HG03066 (cell line): ENCODE results near the gene ABCA7.

ENCODE experiments used
- ATAC-seq: cut with Tn5 transposase; IDR thresholded peaks from one replicate; pipeline ENCODE4 v1.9.1; 2021; ENCODE audit warnings: low read depth; ENCODE audit not compliant: unreplicated experiment

ABCA7 gene

DNA sequence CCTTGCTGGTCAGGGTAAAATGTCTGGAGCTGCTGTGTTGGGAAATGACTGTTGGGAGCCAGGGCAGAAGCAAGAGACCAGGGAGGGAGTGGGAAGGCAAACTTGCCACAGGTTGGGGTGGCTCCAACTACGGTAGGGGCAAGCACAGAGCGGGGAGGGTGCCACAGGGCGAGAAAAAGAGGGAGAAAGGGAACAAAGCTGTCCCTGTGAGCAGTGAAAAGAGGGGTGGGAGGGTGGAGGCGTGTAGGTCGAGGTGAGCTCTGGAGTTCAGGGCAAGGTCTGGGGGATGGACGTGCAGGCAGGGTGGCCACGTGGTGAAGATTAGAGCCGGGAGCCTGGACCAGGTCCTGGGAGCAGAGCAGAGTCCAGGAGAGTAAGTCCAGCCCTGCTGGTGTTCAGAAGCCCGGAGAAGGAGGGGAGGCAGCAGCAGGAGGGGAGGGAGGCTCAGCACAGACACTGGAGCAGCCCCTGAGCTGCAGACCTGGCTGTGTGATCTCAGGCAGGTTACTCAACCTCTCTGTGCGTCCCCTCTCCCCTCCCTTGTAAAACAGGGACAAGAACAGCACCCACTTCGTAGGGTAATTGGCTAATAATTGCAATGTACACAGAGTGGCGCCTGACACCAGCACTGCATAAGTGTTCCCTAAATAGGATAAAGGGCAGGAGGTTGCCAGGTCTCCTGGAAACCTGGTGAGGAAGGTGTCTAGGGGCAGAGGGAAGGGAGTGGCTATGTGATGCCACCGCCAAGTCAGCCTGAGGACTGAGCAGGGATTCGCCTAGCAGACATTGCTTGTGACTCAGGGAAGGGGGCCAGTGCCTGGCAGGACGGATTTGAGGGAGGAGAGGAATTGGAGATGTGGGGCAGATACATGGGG lies 58.5 kb downstream of the ABCA7 start:
- no peak for ATAC-seq

DNA sequence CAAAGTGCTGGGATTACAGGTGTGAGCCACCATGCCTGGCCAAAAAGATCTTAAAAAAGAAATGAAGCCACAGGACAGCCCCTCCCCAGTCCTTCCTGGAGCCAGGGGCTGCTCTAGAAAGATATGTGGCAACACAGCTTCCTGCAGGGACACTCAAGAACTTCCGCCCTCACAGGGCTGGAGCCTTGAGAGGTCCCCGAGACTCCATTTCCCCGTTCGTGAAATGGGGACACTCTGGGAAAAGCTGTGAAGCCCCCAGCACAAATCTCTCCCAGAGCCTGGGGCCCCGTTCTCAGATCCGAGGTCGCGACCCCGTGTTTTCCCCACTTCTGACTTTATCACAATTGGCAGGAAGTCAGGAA lies 61.4 kb downstream of the ABCA7 start:
- no peak for ATAC-seq

DNA sequence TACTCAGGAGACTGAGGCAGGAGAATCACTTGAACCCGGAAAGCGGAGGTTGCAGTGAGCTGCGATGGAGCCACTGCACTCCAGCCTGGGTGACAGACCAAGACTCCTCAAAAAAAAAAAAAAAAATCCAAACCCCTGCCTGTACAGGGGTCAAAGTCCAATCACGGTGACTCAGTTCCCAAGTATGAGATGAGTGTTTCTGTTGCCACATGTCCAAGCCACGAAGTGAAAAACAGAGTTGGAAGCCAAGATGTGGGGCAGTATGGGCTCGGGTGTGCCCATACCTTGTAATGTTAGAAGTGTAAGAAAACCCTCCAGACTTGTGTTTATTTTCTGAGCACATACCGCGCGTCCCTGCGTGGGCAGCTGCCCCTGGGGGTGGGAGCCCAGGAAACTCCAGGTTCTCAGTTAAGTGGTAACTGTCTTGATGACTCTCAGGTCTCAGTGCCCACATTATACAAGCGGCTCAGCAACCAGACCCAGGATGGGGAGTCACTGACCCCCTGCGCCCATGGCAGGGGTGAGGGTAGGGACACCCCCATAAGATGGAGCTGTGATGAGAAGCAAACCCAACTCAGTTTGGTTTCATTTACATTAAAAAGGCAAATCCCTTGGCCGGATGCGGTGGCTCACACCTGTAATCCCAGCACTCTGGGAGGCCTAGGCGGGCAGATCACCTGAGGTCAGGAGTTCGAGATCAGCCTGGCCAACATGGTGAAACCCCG lies 62.7 kb downstream of the ABCA7 start:
- ATAC-seq = no peak

DNA sequence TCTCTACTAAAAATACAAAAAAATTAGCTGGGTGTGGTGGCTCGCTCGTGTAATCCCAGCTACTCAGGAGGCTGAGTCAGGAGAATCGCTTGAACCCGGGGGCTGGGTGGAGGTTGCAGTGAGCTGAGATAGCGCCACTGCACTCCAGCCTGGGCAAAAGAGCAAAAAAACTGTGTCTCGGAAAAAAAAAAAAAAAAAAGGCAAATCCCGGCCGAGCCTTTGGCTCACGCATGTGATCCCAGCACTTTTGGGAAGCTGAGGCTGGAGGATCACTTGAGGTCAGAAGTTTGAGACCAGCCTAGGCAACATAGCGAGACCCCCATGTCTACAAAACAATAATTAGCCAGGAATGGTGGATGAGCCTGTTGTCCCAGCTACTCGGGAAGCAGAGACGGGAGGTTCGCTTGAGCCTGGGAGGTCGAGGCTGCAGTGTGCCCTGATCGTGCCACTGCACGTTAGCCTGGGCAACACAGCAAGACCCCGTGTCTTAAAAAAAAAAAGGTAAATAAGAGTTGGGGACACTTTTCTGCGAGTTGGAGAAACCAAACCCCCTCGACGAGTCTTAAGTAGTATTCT lies 63.3 kb downstream of the ABCA7 start:
- no peak for ATAC-seq

DNA sequence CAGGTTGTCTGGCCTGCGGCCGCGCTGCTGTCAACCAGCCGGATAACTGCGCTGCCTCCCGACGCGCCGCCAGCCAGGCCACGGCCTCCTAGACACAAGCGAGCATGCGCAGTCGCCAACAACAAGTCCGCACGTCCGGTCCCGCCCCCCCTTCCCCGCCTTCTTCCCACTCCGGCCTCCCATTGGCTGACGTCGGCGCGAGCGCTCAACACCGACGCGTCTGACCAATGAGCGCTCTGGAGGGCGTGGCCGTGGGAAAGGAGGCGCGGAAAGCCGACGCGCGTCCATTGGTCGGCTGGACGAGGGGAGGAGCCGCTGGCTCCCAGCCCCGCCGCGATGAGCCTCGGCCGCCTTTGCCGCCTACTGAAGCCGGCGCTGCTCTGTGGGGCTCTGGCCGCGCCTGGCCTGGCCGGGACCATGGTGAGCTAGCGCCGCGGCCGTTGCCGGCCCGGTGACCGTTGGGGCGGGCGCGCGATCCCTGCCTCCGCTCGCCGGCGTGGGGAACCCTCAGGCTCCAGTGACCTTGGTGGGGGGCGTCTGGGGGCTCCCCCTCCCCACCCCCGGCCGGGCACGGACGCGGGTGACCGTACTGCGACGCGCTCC lies 63.9 kb downstream of the ABCA7 start, which contains the start of gene GPX4:
Gene GPX4, plus strand, starts transcription at position 287 of the 603 bp plus-strand sequence. Its CDS starts 50 bp downstream, at position 337.
- ATAC-seq = peak; percentile 65

DNA sequence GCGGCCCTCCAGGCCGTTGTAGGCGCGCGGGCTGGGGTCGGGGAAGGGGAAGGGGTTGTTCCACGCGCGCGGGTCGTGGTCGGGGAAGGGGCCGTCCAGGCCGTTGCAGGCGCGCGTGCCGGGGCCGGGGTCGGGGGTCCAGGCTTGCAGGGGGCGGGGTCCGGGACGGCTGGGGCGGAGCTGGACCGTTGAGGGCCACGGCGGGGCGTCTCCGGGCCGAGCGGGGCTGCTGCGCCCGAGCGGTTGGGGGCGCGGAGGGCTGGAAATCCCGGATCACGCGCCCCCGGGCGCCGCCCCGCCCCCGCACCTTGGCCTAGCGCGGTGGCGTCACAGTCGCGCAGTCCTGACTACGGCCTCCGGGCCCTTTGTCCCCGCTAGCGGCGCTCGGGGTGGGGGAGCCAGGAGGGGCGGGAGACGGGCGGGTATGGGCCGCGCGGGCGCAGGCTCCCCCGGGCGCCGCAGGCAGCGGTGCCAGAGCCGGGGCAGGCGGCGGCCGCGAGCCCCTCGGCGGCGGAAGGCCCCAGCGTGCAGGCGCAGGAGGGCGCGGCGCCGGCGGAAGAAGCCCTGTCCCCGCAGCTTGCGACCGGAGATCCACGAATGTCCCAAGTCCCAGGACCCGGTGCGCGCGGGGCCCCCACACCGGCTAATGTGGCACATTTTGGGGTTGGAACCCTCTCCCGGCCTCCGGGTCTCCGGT lies 64.6 kb downstream of the ABCA7 start:
- ATAC-seq = no peak

DNA sequence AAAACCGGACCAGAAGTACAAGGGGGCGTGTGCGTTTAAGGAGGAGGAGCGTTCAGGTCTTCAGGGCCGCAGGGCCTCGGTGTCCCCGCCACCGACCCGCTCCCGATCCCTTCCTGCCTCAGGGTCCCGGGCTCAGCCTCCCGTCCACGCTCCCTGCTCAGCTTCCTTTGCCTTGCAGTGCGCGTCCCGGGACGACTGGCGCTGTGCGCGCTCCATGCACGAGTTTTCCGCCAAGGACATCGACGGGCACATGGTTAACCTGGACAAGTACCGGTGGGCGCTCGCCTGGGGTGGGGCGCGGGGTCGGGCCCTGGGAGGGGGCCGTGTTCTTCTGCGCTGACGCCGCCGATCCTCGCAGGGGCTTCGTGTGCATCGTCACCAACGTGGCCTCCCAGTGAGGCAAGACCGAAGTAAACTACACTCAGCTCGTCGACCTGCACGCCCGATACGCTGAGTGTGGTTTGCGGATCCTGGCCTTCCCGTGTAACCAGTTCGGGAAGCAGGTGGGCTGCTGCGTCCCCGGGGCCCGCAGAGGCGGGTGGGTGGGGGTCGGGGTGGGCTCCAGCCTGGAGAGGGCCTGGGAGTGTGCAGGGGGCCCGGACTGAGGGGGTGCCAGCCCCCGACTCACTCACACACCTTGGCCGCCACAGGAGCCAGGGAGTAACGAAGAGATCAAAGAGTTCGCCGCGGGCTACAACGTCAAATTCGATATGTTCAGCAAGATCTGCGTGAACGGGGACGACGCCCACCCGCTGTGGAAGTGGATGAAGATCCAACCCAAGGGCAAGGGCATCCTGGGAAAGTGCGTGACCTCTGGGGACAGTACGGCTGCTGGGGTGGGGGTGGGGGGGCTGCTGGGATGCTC lies 65.3 kb downstream of the ABCA7 start:
- ATAC-seq = no peak

DNA sequence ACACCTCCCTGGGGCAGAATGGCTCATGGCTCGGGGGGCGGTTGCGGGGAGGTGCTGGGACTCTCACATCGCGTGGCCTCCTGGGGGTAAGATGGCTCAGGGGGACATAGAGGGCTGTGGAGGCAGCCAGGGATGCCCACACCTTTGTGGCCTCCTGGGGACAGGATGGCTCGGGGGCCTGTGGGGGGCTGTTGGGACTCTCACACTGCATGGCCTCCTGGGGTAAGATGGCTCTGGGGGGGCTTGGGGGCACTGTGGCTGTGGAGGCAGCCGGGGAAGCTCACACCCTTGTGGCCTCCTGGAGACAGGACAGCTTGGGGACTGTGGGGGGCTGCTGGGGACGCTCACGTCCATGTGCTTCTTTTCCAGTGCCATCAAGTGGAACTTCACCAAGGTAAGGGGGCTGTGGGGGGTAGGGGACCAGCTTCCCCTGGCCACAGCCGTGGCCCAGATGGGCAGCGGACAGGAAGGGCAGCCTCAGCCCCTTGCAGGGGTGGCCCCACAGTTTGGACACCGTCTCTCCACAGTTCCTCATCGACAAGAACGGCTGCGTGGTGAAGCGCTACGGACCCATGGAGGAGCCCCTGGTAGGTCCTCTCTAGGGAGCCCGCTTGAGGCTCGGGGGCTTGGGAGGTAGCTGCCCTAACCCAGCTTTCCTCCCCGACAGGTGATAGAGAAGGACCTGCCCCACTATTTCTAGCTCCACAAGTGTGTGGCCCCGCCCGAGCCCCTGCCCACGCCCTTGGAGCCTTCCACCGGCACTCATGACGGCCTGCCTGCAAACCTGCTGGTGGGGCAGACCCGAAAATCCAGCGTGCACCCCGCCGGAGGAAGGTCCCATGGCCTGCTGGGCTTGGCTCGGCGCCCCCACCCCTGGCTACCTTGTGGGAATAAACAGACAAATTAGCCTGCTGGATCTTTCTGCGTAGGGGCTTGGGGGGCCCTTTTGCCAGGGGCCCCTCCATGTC lies 66.2 kb downstream of the ABCA7 start:
- ATAC-seq = no peak

DNA sequence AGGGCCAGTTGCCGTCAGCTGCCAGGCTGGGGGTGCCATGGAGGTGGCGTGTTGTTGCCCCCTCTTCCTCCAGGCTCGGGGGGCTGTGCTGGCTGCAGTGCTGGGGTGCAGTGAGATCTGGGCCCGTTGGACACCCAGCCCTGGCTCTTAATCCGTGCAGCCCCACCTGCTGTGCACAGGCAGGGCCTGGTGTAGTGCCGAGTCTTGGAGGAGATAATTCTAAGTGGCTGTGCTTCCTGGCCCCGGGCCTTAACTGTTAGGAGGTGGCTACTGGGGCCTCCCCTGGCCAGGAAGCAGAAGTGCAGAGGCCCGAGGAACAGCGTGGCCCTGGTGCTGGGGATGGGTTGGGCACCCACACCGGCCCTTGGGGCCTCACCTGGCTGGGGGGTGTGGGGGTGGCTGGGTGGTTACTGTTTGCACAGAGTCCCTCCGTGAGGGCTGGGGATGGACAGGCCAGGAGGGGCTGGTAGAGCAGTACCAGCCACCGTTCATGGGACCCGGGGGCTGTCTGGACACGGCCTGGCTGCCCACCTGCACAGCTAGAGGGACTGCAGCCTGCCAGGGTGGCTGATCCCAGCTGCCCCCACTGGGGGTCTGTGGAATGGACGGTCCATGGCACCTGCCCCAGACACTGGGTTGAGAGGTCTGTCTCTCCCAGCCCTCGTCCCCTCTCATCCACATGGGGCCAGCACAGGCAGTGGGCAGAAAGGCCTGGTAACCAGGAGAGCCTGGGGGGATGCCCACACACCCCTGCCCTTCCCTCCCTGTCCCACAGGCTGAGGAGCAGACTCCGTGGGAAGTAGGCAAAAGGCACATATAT lies 67.1 kb downstream of the ABCA7 start:
- ATAC-seq = no peak

DNA sequence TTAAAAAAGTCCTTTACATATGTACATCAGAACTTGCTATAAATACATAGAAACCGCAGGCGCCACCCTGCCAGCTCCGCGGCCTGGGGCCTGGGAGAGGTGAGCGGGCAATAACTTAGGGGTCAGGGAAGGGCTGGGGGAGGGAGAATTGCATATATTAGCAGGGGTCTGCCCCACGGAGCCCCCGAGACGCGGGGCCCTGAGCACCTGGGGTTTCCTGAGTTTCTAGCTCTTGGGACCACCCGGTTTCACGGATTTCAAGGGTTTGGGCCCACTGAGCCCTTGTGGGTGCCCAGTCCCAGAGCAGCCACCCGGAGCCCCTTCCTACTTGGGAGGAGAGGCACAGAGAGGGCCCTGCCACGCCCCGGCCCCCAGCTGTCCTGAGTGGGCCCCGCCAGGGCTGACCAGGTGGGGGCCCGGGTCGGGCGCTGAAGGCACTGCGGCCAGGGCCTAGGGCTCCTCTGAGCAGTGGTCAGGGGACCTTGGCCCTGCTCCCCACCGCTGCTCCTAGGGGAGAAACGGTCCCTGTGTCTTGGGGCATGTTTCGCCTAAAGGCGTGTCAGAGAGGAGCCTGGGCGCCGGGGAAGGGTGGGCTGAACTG lies 67.9 kb downstream of the ABCA7 start:
- ATAC-seq = no peak

DNA sequence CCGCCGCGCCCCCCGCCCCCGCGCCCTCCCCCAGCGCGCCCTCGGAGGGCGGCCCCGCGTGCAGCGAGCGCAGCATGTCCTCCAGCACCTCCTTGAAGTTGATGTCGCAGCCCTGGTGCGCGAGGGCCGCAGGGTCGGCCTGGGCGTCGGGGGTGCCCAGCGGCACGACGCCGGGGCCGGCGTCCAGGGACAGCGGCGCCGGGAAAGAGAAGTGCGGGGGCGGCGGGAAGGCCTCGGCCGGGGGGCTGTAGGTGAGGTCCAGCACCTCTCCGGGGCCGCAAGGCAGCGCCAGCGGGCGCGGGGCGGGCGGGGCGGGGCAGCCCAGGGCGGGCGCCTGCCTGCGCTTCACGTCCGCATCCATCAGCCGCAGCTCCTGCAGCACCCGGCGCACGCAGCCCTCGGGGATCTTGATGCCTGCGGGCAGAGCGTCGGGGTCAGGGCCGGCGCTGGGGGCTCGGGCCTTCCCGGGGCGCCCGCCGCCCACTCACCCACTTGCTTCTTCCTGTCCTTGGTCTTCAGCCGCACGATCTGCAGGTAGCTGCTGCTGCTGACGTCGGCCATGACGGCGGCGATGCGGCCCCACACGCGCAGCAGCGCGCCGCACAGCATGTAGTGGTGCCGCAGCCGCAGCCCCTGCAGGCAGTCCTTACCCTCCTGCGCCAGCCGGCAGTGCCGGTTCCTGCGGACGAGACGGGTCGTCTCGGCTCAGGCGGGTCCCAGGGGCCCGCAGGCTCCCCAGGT lies 68.6 kb downstream of the ABCA7 start:
- ATAC-seq = no peak

DNA sequence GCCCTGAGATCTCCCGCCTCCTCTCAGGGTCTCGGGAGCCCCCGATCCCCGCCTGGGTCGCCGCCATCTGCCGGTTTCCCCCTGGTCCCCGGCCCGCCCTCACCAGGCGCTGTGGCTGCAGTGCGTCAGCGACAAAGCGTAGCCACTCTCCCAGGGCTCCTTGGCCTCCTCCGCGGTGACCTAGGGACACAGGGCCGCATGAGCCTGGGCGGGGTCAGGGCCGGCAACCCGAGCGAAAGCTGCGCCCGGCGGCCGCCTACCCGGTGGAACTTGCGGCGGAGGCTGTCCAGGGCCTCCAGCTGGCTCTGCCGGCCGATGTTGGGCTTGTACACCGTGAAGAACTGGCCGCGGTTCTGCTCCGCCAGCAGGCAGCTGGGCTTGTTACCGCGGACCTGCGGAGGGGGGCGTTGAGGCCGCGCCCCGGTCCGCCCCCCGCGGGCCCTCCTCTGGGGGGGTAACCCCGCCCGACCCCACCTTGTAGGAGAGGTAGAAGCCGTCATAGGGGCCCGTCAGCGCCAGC lies 69.2 kb downstream of the ABCA7 start:
- no peak for ATAC-seq

DNA sequence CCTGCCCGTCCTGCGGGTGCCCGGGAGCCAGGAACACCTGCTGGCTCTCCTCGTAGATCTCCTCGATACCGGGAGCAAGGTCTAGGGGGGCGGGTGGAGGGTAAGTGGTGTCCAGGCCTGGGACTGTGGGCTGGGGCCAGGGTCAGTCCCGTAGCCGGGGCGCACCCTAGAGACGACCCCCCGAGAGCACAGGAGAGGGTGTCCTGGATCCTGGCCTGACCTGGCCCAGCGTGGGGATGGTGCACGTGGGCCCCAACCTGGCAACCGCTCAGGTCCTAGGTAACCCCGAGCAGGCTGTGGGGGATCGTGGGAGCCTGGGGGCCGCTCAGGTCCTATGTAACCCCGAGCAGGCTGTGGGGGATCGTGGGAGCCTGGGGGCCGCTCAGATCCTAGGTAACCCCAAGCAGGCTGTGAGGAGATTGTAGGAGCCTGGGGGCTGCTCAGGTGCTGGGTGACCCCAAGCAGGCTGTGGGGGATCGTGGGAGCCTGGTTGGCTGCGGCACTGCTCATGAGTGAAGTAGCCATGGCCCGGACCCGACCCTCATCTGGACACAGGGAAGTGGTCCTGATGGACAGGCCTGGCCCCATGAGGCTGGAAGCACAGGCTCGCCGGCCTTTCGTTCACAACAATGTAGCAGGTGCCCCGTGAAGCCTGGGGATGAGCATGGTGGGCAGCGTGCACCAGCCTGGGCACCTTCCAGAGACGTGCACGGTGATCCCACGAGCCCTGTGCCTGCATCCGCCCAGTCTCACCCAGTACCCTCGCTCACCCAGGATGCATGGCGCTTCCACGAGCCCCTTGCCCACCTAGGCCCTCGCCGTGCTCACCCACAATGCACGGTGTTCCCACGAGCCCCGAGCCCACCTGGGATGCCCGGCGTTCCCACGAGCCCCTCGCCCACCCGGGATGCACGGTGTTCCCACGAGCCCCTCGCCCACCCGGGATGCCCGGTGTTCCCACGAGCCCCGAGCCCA lies 70.1 kb downstream of the ABCA7 start:
- no peak for ATAC-seq

DNA sequence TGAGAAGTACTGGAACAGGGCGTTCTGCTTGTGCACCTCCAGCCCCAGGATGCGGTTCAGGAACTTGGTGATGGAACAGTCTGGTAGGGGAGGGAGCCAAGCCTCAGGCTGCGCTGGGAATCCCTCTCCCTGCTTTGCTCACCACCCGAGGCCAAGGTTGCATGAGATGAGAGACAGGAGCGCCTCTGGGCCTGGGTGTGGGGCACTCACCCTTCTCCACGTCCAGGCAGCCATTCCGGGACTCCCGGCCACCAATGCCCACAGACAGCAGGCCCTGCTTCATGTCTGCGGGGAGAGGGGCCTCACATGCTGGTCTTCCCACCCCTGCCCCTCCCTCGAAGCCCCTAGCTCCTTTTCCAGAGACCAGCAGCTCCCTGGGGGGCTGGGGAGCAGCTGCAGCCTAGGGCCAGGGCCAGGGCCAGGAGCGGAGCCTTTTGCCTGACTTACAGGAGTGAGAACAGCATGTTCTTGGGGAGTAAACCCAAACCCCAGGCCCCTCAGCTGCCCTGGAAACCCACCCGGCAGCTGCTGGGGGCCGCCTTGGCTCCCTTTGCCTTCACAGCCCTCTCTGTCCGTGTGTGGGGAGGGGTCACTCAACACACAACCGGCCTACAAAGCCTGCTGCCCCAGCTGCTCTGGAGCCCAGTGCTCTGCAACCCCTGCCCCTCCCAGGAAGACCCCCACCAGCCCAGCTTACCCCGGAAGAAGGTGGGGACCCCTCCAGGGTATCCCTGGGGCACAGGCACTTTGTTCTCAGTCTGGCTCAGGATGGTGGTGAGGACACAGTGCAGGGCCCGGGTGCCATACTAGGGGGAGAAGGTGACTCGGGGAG lies 71.1 kb downstream of the ABCA7 start:
- ATAC-seq = no peak
